ENCODE results near the gene DIDO1. TPM values are rescaled to one million over a fixed set of nuclear protein-coding genes. Genes with fewer than 3 reads are reported as not detected.

The DIDO1 gene
- total and polyA plus RNA-seq, 2 of the 13 experiments (the other 11 are each of a cell fraction or from before 2014, with no cell fraction given), result 75.0 to 75.1 TPM

DNA sequence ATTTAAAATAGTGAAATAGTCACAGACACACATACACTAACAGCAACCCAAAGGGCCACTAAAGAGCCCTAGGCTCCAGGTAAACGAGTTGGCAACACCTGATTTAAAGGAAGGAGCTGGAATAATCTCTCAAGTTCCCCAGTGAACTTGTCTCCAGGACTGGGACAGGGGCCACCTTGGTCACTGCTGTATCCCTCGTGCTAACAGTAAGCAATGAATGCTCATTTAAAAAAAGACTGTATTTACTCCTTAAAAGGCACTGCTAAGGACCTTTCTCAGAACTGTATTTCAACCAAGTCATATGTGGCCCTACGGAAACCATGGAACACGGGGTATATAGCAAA is 1.3 kb downstream of the DIDO1 start (continued):
- TF ChIP-seq, protein P1, sequence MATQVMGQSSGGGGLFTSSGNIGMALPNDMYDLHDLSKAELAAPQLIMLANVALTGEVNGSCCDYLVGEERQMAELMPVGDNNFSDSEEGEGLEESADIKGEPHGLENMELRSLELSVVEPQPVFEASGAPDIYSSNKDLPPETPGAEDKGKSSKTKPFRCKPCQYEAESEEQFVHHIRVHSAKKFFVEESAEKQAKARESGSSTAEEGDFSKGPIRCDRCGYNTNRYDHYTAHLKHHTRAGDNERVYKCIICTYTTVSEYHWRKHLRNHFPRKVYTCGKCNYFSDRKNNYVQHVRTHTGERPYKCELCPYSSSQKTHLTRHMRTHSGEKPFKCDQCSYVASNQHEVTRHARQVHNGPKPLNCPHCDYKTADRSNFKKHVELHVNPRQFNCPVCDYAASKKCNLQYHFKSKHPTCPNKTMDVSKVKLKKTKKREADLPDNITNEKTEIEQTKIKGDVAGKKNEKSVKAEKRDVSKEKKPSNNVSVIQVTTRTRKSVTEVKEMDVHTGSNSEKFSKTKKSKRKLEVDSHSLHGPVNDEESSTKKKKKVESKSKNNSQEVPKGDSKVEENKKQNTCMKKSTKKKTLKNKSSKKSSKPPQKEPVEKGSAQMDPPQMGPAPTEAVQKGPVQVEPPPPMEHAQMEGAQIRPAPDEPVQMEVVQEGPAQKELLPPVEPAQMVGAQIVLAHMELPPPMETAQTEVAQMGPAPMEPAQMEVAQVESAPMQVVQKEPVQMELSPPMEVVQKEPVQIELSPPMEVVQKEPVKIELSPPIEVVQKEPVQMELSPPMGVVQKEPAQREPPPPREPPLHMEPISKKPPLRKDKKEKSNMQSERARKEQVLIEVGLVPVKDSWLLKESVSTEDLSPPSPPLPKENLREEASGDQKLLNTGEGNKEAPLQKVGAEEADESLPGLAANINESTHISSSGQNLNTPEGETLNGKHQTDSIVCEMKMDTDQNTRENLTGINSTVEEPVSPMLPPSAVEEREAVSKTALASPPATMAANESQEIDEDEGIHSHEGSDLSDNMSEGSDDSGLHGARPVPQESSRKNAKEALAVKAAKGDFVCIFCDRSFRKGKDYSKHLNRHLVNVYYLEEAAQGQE (IDR thresholded peaks at IDR 0.05; ENCODE audit: borderline replicate concordance in 1 of 2, low read depth in 1 of 2, low read length in 2 of 2), result no peak
- TF ChIP-seq TP53 (CRISPR knock-in tag; conservative IDR thresholded peaks at IDR 0.05) (0 out of 2 replicates have a peak, but pooled peaks have one; percentile 1), ZNF839 (CRISPR knock-in tag; IDR thresholded peaks at IDR 0.05; ENCODE audit: borderline replicate concordance) (no peak), YEATS4 (CRISPR knock-in tag; IDR thresholded peaks at IDR 0.05; ENCODE audit: borderline replicate concordance) (0 out of 2 replicates have a peak, but pooled peaks have one; percentile 2), FOXA3 (CRISPR knock-in tag; IDR thresholded peaks at IDR 0.05) (no peak), JUNB (CRISPR knock-in tag; IDR thresholded peaks at IDR 0.05; ENCODE audit: borderline replicate concordance) (no peak), CCDC6 (CRISPR knock-in tag; IDR thresholded peaks at IDR 0.05) (0 out of 2 replicates have a peak, but pooled peaks have one; percentile 41), ZMAT3 (CRISPR knock-in tag; conservative IDR thresholded peaks at IDR 0.05) (no peak; the same call in 1 of the 2 replicates), RBAK (CRISPR knock-in tag; IDR thresholded peaks at IDR 0.05) (no peak), MZF1 (CRISPR knock-in tag; IDR thresholded peaks at IDR 0.05; ENCODE audit: borderline replicate concordance) (peak; percentile 1; the same call in 1 of the 2 replicates), SMC3 (IDR thresholded peaks at IDR 0.05; ENCODE audit: low read length) (no peak), TARDBP (CRISPR knock-in tag; IDR thresholded peaks at IDR 0.05) (no peak), MEIS1 (CRISPR knock-in tag; IDR thresholded peaks at IDR 0.05; ENCODE audit: borderline replicate concordance) (0 out of 2 replicates have a peak, but pooled peaks have one; percentile 78), PHB2 (IDR thresholded peaks at IDR 0.05; ENCODE audit: partially characterized antibody) (no peak)
- TF ChIP-seq, protein P2, sequence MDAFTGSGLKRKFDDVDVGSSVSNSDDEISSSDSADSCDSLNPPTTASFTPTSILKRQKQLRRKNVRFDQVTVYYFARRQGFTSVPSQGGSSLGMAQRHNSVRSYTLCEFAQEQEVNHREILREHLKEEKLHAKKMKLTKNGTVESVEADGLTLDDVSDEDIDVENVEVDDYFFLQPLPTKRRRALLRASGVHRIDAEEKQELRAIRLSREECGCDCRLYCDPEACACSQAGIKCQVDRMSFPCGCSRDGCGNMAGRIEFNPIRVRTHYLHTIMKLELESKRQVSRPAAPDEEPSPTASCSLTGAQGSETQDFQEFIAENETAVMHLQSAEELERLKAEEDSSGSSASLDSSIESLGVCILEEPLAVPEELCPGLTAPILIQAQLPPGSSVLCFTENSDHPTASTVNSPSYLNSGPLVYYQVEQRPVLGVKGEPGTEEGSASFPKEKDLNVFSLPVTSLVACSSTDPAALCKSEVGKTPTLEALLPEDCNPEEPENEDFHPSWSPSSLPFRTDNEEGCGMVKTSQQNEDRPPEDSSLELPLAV (CRISPR knock-in tag; conservative IDR thresholded peaks at IDR 0.05; ENCODE audit: low read depth), result no peak
- TF ChIP-seq, protein P3, sequence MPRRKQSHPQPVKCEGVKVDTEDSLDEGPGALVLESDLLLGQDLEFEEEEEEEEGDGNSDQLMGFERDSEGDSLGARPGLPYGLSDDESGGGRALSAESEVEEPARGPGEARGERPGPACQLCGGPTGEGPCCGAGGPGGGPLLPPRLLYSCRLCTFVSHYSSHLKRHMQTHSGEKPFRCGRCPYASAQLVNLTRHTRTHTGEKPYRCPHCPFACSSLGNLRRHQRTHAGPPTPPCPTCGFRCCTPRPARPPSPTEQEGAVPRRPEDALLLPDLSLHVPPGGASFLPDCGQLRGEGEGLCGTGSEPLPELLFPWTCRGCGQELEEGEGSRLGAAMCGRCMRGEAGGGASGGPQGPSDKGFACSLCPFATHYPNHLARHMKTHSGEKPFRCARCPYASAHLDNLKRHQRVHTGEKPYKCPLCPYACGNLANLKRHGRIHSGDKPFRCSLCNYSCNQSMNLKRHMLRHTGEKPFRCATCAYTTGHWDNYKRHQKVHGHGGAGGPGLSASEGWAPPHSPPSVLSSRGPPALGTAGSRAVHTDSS (CRISPR knock-in tag; conservative IDR thresholded peaks at IDR 0.05), result no peak
- TF ChIP-seq, protein P4, sequence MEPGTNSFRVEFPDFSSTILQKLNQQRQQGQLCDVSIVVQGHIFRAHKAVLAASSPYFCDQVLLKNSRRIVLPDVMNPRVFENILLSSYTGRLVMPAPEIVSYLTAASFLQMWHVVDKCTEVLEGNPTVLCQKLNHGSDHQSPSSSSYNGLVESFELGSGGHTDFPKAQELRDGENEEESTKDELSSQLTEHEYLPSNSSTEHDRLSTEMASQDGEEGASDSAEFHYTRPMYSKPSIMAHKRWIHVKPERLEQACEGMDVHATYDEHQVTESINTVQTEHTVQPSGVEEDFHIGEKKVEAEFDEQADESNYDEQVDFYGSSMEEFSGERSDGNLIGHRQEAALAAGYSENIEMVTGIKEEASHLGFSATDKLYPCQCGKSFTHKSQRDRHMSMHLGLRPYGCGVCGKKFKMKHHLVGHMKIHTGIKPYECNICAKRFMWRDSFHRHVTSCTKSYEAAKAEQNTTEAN (CRISPR knock-in tag; conservative IDR thresholded peaks at IDR 0.05), result 0 out of 2 replicates have a peak, but pooled peaks have one; percentile 7
- TF ChIP-seq, protein P5, sequence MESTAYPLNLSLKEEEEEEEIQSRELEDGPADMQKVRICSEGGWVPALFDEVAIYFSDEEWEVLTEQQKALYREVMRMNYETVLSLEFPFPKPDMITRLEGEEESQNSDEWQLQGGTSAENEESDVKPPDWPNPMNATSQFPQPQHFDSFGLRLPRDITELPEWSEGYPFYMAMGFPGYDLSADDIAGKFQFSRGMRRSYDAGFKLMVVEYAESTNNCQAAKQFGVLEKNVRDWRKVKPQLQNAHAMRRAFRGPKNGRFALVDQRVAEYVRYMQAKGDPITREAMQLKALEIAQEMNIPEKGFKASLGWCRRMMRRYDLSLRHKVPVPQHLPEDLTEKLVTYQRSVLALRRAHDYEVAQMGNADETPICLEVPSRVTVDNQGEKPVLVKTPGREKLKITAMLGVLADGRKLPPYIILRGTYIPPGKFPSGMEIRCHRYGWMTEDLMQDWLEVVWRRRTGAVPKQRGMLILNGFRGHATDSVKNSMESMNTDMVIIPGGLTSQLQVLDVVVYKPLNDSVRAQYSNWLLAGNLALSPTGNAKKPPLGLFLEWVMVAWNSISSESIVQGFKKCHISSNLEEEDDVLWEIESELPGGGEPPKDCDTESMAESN (CRISPR knock-in tag; conservative IDR thresholded peaks at IDR 0.05), result 0 out of 2 replicates have a peak, but pooled peaks have one; percentile 3
- TF ChIP-seq, protein P6, sequence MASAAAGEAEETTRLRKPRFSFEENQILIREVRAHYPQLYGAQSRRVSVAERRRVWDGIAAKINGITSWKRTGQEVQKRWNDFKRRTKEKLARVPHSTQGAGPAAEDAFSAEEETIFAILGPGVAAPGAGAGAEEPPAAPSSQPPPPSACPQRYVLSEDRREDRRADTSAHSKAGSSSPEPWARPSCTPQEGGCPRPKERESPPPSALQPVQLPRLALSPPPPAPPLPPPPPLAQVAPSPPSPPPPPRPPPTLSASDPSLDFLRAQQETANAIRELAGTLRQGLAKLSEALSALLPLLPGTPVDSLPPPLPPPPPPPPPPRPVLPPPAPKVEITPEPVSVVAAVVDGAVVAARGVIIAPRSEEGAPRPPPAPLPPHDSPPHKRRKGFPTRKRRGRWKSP (CRISPR knock-in tag; IDR thresholded peaks at IDR 0.05), result peak; percentile 19; the same call in 1 of the 2 replicates

All from HepG2 (cell line).